Fibroblast of upper back skin (primary cell): ENCODE results near the gene XRCC3.
"Not testable (repeated sequence)": the region's sequence is repeated elsewhere in the genome, so short reads cannot be mapped to it uniquely, and the experiment has no call there.

Experiments used
- DNase-seq: peaks from one replicate; pipeline ENCODE4 v3.0.0-alpha.2; 2013

The XRCC3 gene

DNA sequence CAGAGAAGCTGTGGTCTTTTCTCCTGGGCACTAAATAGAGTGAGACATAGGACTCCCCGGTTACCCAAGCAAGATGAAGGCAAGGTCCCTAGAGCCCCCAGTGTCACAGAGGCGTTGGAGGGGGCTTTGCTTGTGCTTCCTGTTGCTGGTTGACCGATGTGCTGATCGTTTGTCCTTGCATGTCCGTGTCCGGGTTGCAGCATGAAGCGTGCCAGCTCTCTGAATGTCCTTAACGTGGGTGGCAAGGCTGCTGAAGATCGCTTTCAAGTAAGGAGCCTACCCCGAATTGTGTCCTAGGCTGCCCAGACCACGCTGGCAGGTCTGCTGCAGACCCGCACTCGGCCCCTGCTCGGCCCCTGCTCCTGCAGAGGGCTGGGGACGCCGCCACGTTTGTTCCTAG lies 23.1 kb downstream of the XRCC3 start:
- DNase-seq: no peak

GRCh38 chr14:103691655-103692054 lies 23.6 kb downstream of the XRCC3 start:
- DNase-seq: not testable (repeated sequence)

DNA sequence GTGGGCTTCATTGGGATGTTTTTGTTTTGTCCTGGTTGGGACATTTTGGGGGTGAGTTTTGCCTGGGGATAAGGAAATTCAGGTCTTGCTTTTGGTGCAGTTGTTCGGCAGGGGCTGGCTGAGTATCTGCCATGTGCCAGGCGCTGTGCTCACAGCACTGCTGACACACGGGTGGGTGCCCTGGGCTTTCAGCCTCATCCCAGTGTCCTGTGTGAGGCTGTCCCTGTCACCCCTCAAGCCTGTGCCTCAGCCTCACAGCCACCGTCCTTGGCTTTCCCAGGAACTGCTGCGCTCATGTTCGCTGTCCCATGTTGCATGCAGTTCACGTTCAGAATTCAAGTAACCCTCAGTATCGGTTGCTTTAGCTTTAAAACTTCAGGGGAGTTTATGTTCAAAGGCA lies 24.9 kb downstream of the XRCC3 start:
- DNase-seq: no peak

DNA sequence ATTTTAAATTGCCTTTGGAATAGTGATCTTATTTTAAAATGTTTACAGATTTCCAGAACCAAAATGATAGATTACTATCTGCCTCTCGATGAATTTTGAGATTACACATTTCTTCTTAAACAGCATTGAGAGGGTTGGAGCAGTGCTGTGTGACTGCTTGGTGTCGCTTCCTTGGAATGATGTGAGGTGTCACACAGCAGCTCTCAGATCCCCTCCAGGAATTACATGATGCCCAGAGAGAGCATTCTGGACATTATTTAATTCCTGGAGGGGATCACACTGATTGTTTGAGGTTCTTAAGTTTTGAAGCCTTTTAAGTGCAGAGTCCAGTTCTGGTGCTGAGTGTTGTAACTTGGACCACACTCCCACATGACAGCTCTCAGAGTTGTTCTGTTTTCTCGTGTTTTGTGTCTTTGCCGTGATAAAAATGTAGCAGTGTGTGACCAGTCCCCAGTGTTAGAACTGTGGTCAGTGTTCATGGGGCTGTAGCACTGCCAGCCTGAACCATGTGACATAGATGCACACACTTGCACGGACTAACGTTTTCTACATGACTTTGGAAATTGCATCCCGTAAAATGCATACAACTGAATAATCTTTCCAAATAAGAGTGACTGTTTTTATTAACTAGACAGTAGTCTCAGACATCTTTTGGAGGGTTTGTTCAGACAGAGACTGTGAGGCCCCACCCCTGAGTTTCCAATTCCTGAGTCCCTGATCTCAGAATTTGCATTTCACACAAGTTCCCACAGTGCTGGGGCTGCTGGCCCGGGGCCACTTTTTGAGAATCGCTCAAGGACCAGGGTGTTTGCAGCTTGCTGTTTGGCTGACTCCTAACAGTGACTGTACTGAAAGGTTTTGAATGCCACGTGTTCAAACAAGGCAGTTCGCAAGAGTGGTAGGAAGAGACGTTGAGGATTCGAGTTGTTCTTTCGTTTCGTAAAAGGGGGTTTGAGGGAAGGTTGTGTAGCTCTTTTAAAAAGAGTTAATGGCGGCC lies 26.0 kb downstream of the XRCC3 start:
- DNase-seq: no peak

DNA sequence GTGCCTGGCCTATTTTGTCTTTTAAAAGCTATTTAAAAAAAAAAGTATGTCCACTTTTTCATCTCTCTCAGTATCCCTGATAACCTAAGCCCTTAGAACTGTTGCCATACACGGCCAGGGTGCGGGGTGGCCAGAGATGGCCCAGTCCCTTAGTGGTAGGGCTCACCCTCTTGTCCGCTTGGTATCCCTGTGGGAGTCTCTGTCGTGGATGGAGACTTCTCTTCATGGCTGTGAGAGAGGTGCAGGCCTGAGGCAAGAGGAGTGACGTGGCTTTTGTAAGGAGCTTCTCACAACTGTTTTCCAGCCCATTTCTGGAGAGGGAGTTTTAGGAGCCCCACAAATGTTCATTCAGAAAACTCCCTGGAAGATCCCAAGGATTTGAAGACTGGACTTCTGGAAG lies 26.8 kb downstream of the XRCC3 start:
- DNase-seq: no peak

GRCh38 chr14:103687712-103688111 lies 27.5 kb downstream of the XRCC3 start:
- DNase-seq: no peak

DNA sequence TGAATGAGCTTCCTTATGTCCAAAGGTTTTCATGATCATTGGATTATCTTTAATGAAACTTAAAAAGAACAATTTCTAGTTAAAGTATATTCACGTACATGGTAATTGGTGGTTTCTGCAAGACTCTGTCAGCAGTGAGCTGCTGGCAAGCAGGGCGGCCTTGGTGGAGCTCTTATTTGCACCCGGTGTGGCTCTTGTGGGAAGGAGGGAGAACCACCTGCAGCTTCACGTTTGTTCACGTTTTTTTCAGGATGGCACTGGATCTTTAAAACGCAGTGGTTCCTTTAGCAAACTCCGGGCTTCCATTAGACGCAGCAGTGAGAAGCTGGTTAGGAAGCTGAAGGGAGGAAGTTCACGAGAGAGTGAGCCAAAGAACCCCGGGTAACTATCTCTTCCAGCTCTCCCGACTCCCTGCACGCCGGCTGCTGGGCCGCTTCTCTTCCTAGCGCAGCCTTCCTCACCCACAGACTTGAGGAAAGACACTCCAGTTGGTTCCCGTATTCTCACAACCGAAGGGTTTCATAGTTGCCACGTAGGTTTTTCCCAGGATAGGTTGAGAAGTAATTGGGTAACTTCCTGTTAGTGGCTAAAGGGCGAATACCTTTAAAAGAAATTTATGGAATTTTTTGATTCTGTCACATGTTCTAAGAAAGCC lies 28.3 kb downstream of the XRCC3 start:
- DNase-seq: no peak

DNA sequence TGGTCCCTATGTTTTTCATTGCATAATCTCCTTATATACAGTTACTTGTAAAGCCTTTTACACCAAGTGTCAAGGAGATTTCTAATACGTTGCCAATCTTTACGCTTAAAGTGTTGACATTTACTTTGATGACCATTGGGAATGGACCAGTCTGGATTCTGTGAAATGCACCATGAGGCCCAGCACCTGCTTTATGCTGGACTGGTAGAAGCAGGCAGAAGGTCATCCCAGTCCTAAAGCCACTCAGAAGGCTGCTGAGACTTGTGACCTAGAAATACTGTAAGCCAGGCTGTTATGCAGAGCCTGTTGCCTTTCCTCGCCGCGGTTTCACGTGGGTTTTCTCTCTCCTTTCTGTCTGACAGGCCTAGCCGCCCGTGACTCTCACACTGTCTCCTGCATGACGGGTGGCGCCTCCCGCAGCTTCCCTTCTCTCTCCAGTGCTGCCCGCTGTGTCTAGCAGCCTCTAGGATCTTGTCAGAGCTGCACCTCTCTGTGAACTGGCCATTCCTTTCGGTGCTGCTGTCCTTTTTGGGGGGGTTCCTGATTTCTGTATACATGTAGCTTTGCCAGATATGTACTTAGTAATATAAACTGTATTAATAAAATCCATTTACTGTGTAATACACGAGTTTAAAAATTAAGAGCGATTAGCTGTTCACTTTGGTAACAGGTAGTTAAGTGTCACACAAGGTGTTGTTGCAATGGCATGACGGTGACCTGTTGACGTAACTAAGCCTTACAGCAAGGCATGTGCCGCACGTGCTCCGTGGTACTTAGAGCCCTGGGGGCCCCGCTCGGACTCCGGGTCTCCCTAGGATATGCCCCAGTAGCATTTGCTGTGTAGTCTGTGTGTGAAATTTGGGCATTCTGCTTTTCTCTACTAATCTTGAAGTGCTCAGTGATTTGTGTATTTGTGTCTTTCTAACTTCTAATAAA lies 29.7 kb downstream of the XRCC3 start:
- DNase-seq: no peak

DNA sequence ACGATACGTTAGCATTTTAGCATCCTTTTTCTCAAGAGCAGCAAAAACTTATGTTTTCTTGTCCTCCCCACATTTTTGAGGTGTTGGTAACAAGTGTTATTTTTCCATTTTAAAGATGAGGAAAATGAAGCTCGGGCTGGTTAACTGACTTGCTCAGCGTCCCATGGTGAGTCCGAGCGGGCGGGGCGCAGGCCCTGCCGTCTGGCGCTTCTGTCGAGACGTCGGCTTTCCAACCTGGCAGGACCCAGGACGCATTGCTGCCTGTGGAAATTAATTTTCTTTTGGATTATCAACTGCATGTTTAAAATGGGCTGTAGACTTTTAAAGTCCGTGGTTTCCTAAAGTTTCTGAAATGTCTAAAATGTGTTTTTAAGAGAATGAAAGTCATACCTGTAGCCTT lies 30.4 kb downstream of the XRCC3 start:
- DNase-seq: no peak

- no peak for DNase-seq
Measured at GRCh38 chr14:103684471-103684870, 30.8 kb downstream of the XRCC3 start.

- no peak for DNase-seq
Measured at GRCh38 chr14:103683139-103683538, 32.1 kb downstream of the XRCC3 start.

DNA sequence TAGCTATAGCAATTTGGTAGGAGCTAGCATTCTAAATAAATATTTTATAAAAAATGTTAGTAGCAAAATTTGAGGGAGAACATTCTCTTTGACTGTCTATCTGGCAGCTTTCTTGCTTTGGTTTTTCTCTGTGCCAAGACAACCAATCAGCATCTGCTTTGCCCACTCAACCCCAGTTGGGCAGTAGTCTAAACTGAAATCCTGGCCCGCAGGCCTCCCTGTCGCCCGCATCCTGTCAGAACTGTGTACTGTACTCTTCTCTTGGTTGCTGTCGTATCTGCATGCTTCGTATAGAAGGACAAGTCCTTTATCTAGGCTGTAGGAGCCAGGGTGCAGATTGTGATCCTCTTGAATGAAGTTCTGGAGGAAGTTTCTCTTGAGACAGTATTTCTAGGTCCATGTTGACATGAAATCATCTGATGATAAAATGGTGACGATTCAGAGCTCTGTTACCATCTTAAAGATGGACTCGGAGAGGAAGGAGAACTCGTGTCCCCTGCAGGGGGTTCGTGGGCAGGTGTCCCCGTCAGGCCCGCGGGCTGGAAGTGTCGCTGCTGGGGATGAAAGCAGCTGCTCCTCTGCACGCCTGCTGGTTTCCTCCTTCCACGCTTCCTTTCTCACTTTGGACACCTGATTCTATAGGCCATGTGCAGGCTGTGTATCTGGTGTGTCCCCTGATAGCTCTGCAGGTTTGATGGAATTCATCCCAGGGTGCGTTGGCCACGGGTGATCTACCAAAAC lies 34.6 kb downstream of the XRCC3 start:
- DNase-seq: no peak

GRCh38 chr14:103679351-103679750 lies 35.9 kb downstream of the XRCC3 start:
- no peak for DNase-seq

DNA sequence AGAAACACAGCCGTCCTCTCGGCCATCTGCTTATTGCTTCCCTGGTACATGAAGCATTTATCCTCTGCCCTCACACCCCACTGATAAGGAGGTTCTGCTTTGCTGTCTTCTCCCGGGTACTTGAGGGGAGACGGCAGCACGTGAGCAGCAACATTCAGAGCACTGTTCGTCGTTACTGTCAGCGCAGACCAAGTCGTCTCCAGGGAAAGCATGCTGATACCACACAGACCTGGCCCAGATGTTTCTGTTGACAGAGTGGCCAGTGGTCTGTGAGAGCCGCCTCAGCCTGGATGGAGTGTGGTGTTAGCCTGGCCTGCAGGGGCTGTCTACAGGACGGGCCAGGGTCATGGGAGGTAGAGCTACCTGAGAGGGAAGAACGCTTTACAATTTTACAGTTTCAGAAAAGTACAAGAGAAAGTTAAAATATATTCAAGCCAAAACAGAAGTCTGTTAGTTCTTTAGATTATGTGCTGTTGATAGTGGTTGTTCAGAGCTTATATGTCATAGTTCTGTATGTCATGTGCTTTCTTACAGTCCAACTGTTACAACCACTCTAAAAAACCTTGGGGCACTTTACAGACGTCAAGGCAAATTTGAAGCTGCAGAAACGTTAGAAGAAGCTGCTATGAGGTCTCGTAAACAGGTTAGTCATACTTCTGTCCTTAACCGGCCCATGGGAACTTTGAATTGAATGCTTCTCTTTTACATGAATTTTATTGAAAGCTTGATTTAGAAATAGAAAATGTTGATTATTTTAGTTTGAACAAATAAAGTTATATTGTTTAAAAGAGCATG lies 38.2 kb downstream of the XRCC3 start:
- DNase-seq: no peak

- DNase-seq: no peak
Measured at GRCh38 chr14:103675957-103676356, 39.3 kb downstream of the XRCC3 start.

DNA sequence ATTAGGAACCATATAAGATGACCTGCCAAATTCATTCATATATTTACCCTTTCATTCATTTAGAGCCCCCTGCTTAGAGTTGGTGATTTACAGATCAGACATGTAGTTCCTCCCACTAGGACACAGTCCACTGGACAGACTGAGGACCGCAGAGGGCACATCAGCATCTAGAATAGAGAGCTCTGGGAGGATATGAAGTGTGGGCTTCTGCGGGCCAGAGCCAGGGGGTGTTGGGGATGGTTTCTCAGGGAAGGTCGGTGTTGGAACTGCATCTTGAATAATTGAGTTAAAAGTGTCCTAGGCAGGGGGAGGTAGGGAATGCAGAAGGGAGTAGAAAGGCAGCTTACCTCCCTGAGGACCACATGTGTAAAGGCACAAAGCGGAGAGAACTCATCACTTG lies 43.3 kb downstream of the XRCC3 start:
- no peak for DNase-seq

DNA sequence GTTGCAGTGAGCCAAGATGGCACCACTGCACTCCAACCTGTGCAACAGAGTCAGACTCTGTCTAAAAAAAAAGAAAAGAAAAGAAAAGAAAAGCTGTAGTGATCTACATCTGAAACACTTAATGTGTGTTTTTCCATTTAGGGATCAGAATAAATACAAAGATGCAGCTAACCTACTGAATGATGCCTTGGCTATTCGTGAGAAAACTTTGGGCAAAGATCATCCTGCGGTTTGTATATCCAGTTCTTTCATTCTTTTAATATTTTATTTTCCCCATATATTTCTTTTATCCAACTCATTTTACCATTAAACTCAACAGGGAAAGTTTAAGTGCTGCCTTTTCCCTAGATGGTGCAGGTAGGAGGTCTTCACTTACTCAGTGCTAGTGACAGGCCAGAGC lies 45.9 kb downstream of the XRCC3 start:
- DNase-seq: no peak

DNA sequence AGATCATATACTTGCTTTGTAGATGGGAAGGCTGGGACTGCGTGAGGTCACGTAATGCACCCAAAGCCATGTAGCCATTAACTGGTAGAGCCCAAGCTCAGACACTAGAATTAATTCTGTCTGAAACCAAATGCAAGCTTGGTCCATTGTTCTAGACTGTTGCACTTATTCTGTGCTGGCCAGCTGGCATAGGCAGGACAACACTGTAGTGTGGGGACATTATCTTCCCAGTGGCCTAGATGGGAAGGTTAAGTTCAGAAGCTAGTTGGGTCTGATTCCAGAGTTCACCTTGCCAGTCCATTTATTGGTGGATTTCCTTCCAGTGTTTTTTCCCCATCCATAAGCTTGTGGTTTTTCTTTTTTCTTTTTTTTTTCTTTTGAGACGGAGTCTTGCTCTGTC lies 47.1 kb downstream of the XRCC3 start:
- DNase-seq: no peak

GRCh38 chr14:103667671-103668070 lies 47.6 kb downstream of the XRCC3 start:
- no peak for DNase-seq

GRCh38 chr14:103663506-103663905 lies 51.7 kb downstream of the XRCC3 start:
- DNase-seq: no peak

DNA sequence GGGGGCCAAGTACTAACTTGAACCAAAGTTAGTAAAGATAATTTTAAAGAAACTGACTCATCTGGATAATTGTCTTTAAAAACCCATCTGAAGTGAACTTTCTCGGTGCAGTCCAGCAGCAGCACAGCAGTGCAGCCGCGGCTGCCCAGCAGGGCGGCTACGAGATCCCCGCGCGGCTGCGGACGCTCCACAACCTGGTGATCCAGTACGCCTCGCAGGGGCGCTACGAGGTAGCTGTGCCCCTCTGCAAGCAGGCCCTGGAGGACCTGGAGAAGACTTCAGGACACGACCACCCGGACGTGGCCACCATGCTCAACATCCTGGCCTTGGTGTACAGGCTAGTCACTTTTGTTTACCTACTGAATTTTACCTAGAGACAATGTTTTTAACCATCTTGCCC lies 52.7 kb downstream of the XRCC3 start:
- DNase-seq: no peak

DNA sequence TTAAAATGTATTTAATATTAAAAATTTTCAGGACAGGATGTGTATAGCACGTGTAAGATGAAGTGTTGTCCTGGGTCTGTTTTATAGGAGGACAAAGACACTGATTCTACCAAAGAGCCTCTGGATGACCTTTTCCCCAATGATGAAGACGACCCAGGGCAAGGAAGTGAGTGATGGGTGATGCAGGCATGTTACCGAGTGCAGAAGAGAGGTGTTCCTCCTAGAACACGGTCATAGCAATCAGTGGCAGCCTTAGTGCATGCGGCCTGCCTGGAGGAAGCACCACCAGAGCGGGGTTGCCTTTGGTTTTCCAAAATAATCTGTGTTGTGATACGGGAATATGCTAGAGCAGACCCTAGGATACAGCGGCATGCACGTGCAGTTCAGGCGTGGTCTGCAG lies 53.2 kb downstream of the XRCC3 start:
- DNase-seq: no peak
